GM12801 (cell line): Measurements from ENCODE around the gene ATXN7L2.

Source experiments
- TF ChIP-seq, protein P1 (sequence below): IDR thresholded peaks from one replicate; pipeline ENCODE4 v1.5.1; 2011; ENCODE audit warnings: control low read depth; ENCODE audit not compliant: insufficient read length; ENCODE audit errors: extremely low read depth

Gene ATXN7L2

DNA sequence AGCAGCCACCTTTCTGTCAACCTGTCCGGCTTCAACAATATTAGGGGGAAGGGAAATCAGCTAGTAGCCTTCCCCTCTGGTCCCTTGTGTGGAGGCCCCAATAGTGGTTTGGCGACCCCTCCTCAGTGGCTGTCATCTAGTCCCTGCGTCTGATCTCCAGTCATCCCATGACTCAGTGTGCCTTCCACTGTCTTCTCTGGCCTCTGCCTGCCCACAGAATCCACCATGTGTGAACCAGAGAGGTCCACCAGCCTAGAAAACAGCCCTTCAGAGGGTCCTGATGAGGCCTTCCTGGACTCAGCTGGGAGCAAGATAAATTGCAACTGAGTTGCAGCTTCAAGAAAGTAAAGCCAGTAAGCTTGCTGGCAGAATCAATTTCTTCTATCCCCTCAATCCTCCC, 3.8 kb upstream of the ATXN7L2 start:
- TF ChIP-seq, protein P1, sequence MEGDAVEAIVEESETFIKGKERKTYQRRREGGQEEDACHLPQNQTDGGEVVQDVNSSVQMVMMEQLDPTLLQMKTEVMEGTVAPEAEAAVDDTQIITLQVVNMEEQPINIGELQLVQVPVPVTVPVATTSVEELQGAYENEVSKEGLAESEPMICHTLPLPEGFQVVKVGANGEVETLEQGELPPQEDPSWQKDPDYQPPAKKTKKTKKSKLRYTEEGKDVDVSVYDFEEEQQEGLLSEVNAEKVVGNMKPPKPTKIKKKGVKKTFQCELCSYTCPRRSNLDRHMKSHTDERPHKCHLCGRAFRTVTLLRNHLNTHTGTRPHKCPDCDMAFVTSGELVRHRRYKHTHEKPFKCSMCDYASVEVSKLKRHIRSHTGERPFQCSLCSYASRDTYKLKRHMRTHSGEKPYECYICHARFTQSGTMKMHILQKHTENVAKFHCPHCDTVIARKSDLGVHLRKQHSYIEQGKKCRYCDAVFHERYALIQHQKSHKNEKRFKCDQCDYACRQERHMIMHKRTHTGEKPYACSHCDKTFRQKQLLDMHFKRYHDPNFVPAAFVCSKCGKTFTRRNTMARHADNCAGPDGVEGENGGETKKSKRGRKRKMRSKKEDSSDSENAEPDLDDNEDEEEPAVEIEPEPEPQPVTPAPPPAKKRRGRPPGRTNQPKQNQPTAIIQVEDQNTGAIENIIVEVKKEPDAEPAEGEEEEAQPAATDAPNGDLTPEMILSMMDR, result no peak

DNA sequence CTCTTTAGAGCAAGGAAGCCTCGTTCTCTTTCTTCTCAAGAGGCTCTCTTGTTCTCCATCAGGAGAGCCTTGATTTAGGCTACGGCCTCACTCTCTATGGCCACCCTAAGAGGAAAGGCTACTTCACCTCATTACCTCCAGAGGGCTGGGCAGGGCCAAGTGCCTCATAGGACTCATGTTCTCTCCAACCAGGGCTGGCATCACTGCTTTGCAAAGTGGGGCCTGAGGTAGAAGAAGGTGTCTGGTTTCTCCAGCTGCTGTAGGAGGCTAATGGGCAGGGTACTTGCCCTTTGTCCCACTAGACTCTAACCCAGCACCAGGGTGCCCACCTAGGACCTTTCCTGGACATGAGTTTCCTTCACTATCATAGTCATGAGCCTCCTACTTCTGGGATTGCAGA, 2.1 kb upstream of the ATXN7L2 start:
- TF ChIP-seq, protein P1, result no peak

DNA sequence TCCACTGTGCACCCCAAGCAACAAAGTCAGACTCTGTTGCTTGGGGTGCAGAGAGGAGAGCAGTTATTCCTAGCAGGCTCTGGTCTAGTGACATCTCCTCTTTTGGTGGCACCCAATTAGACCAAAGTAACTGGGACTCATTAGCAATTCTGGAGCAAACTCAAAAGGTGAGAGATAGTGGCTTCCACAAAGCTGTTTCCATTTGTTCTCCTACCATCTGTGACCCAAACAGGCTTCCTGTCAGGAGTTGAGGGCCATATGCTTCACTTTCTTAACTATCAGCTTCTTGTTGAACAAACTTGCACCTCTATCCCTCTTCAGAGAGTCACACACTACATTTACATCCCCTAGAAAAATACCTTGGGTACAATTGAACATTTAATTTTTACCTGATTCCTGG, 1.5 kb upstream of the ATXN7L2 start:
- TF ChIP-seq, protein P1, result no peak

DNA sequence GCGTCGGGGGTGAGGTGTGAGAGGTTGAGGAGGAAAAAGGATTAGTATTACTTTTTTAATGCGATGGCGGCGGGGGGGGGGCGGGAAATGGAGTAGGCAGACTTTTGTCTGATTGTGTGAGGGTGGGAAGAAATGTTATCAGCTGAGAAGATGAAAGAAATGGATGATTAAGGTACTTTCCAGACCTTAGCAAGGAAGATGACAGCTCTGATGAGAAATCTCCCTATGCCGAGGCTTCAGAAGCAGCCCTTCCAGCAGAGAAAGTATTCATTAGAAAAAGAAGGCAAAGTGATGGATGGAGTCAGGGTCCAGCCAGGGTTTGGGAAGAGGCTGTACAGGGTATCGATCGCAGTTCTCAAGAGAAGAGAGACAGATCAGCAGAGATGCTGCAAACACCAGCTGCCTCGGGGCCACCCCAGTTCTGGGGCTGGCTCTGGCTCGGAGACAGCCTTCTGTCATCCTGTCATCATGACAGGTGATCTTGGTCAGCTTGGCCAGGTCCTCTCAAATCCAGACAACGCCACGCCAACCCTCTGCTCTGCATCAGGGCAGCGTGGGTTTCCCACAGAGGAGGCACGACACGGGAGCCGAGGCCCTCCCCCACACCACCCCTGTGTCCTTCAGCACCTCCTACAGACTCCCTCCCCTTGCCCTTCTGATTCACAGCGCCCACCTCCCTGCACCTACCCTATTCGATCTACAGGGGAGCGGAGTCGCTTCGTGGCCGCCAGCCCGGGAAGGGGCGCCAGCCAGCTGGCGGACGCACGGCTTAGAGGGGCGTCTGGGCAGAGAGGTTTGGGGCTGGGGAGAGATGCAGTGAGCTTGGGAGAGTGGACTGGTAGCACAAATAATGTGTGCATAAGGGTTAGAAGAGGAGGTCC, 674 bp upstream of the ATXN7L2 start:
- TF ChIP-seq, protein P1, result no peak

DNA sequence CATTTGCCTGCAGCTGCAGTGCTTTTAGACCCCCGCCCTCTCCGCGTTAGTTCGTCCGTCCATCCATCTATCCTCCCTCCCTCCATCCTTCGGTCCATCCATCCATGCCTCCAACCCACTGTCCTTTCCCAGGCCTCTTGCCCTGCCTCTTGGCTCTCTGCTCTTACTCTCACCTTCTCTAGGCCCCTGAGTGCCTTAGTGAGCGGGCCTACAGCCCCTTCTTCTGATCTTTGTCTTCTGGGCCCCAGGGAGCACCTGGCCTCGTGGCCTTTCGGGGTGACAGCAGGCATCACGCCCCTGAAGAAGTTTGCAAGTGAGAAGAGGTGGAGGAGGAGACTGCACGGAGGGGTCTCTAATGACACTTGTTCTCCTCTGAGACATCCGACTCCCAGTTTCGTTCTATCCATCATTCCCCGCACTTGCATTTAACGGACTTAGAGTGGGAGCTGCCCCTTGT, 842 bp downstream of the ATXN7L2 start:
- TF ChIP-seq, protein P1, result no peak

DNA sequence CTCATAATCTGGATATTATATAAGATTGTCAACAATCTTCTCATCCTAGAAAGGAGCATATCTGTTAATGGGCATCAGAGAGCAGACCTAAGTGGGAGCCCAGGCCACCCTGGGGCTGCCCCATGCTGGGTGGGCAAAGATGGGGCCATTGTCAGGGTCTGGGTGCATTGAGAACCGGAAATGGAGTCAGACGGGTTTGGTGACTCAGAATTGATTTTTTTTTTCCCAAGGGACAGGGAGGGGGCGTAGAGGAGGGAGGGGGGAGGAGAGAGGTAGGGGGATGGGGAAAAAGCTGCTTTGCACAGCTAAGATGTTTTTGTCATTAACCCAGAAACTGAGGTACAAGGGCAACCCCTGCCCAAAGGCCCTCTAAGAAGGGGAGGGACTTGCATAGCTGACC, 1.3 kb downstream of the ATXN7L2 start:
- TF ChIP-seq, protein P1, result no peak

DNA sequence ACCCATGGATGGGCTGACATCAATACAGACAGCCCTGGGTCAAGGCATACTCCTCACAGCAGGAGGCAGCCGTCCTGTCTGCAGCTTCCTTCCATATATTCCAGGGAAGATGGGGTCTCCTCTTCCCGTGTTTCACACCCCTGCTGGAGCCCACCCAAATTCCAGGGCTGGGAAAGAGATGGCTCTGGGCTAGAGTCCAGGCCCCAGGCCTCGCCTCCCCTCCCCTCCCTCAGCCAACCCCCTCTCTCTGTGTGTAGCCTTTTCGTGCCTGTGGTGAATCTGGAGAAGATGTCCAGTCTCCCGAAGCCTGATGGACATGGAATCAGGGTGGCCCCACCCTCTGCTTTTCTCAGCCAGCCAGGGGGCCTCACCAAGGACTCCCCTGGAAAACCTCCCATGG, 3.6 kb downstream of the ATXN7L2 start:
- TF ChIP-seq, protein P1, result no peak
